Neural cell (in vitro differentiated cells): ENCODE results near the gene DIS3L2. TPM values are rescaled to one million over a fixed set of nuclear protein-coding genes. Genes with fewer than 3 reads are reported as not detected.

Source experiments
- H2AFZ ChIP-seq: fragments of 200-600, 300-800 bp; sonication (generic), shearing (Covaris generic); 2 replicates; pipeline ENCODE4 v1.6.0; 2014; ENCODE audit warnings: low read depth, mild to moderate bottlenecking, antibody characterized with exemption, low read length, moderate library complexity
- H3F3A ChIP-seq: fragments of 200-600 bp; shearing (Covaris generic); 2 replicates; pipeline ENCODE4 v1.6.1; 2016; ENCODE audit warnings: mild to moderate bottlenecking, moderate library complexity, mixed read lengths, antibody characterized with exemption, low read length; ENCODE audit not compliant: insufficient read depth, poor library complexity, severe bottlenecking
- H3K27ac ChIP-seq: fragments of 200-600, 300-800 bp; sonication (generic), shearing (Covaris generic); 2 replicates; pipeline ENCODE4 v1.5.1; 2014; ENCODE audit warnings: mild to moderate bottlenecking, low read length, moderate library complexity
- H3K27me3 ChIP-seq: fragments of 300-800, 200-600 bp; sonication (generic), shearing (Covaris generic); 2 replicates; pipeline ENCODE4 v1.6.0; 2014; ENCODE audit warnings: mild to moderate bottlenecking, low read depth, low read length, moderate library complexity; ENCODE audit not compliant: insufficient read depth
- H3K36me3 ChIP-seq: fragments of 300-800, 200-600 bp; sonication (generic), shearing (Covaris generic); 2 replicates; pipeline ENCODE4 v1.5.1; 2014; ENCODE audit warnings: mild to moderate bottlenecking, antibody characterized with exemption, low read length, moderate library complexity; ENCODE audit not compliant: insufficient read depth
- H3K4me2 ChIP-seq: fragments of 300-800, 200-600 bp; sonication (generic), shearing (Covaris generic); 2 replicates; pipeline ENCODE4 v1.6.0; 2014; ENCODE audit warnings: mild to moderate bottlenecking, low read length
- H3K4me3 ChIP-seq: fragments of 300-800, 200-600 bp; sonication (generic), shearing (Covaris generic); 2 replicates; pipeline ENCODE4 v1.5.1; 2014; ENCODE audit warnings: mild to moderate bottlenecking, low read length, moderate library complexity
- H3K79me2 ChIP-seq: fragments of 200-600 bp; shearing (Covaris generic); replicated peaks from 2 replicates; pipeline ENCODE4 v1.6.0; 2014; ENCODE audit warnings: mild to moderate bottlenecking, low read length, moderate library complexity; ENCODE audit not compliant: insufficient read depth
- H3K9ac ChIP-seq: fragments of 300-800, 200-600 bp; sonication (generic), shearing (Covaris generic); 2 replicates; pipeline ENCODE4 v1.6.1; 2016; ENCODE audit warnings: mild to moderate bottlenecking, low read length, mixed read lengths
- H3K9me2 ChIP-seq: fragments of 200-600 bp; shearing (Covaris generic); 2 replicates; pipeline ENCODE4 v1.6.1; 2016; ENCODE audit warnings: mild to moderate bottlenecking, low read length, mixed read lengths; ENCODE audit not compliant: insufficient read depth
- H3K9me3 ChIP-seq: fragments of 200-600, 300-800 bp; sonication (generic), shearing (Covaris generic); 2 replicates; pipeline ENCODE4 v1.6.1; 2016; ENCODE audit warnings: mild to moderate bottlenecking, mixed run types, low read length, moderate library complexity, mixed read lengths
- H4K20me1 ChIP-seq: fragments of 200-600 bp; shearing (Covaris generic); 2 replicates; pipeline ENCODE4 v1.6.1; 2016; ENCODE audit warnings: mild to moderate bottlenecking, mixed run types; ENCODE audit not compliant: insufficient read depth
- CTCF ChIP-seq: fragments of 450-650 bp; IDR thresholded peaks from 2 replicates; pipeline ENCODE4 v1.5.1; 2014; ENCODE audit warnings: antibody characterized with exemption, mild to moderate bottlenecking, moderate library complexity; ENCODE audit not compliant: poor library complexity, severe bottlenecking
- EP300 ChIP-seq: fragments of 450-650 bp; conservative IDR thresholded peaks from 2 replicates; pipeline ENCODE4 v1.6.1; 2014; ENCODE audit warnings: antibody characterized with exemption, mild to moderate bottlenecking, moderate library complexity; ENCODE audit not compliant: poor library complexity, severe bottlenecking
- EZH2 ChIP-seq: fragments of 200-600, 300-800 bp; shearing (Covaris generic), sonication (generic); IDR thresholded peaks from 2 replicates; pipeline ENCODE4 v1.6.1; 2014; ENCODE audit warnings: antibody characterized with exemption, low read length, borderline replicate concordance, mild to moderate bottlenecking; ENCODE audit not compliant: insufficient read depth, poor library complexity, severe bottlenecking
- MXI1 ChIP-seq: fragments of 450-650 bp; conservative IDR thresholded peaks from 2 replicates; pipeline ENCODE4 v1.6.1; 2014; ENCODE audit warnings: antibody characterized with exemption, mild to moderate bottlenecking; ENCODE audit not compliant: poor library complexity, severe bottlenecking
- POLR2AphosphoS5 ChIP-seq: IDR thresholded peaks from 2 replicates; pipeline ENCODE4 v1.6.1; 2012
- RAD21 ChIP-seq: fragments of 450-650 bp; conservative IDR thresholded peaks from 2 replicates; pipeline ENCODE4 v1.6.1; 2014; ENCODE audit warnings: antibody characterized with exemption, mild to moderate bottlenecking, moderate library complexity
- REST ChIP-seq: IDR thresholded peaks from 2 replicates; pipeline ENCODE4 v1.6.1; 2012; ENCODE audit warnings: borderline replicate concordance
- SMC3 ChIP-seq: fragments of 450-650 bp; conservative IDR thresholded peaks from 2 replicates; pipeline ENCODE4 v1.6.1; 2014; ENCODE audit warnings: antibody characterized with exemption, mild to moderate bottlenecking, moderate library complexity; ENCODE audit not compliant: poor library complexity
- TAF1 ChIP-seq: IDR thresholded peaks from 2 replicates; pipeline ENCODE4 v1.6.1; 2012; ENCODE audit warnings: low read depth
- polyA plus RNA-seq: library from polyadenylated mRNA; depleted of rRNA; stranded (reverse); fragments of >200 nt; gene quantifications from 2 replicates; pipeline ENCODE4 v1.2.3, GENCODE V29; 2014

Gene DIS3L2
- polyA plus RNA-seq, 1 donor from 2014 or later = 20.0 TPM

- Histone ChIP-seq H3K9me2 (no peaks in the 10 kb centered on the region), H3K4me3 (no peak overlapping the region), H4K20me1 (no peaks in the 10 kb centered on the region), H3K27me3 (no peaks in the 10 kb centered on the region), H3K36me3 (no peaks in the 10 kb centered on the region), H3K9me3 (no peaks in the 10 kb centered on the region), H3K27ac (no peak overlapping the region), H3F3A (no peaks in the 10 kb centered on the region), H3K79me2 (no peaks in the 10 kb centered on the region), H2AFZ (no peak overlapping the region), H3K9ac (no peak overlapping the region), H3K4me2 (no peak overlapping the region)
- no peak for TF ChIP-seq MXI1
- no peak for TF ChIP-seq EP300
- TF ChIP-seq POLR2AphosphoS5 = no peak
- no peak for TF ChIP-seq CTCF
- no peak for TF ChIP-seq SMC3
Observed at GRCh38 chr2:232085164-232085563, 123.7 kb downstream of the DIS3L2 start.

GRCh38 chr2:232085826-232086425, 124.4 kb downstream of the DIS3L2 start:
- Histone ChIP-seq H3K9me3 (no peaks in the 10 kb centered on the region), H3K9me2 (no peaks in the 10 kb centered on the region), H3K4me3 (no peak overlapping the region), H2AFZ (no peak overlapping the region), H4K20me1 (no peaks in the 10 kb centered on the region), H3K79me2 (no peaks in the 10 kb centered on the region), H3F3A (no peaks in the 10 kb centered on the region), H3K27me3 (no peaks in the 10 kb centered on the region), H3K27ac (no peak overlapping the region), H3K4me2 (no peak overlapping the region), H3K36me3 (no peaks in the 10 kb centered on the region), H3K9ac (no peak overlapping the region)
- TF ChIP-seq EZH2 = no peak
- no peak for TF ChIP-seq EP300
- no peak for TF ChIP-seq SMC3
- TF ChIP-seq TAF1 = no peak
- no peak for TF ChIP-seq REST
- no peak for TF ChIP-seq POLR2AphosphoS5
- no peak for TF ChIP-seq MXI1
- TF ChIP-seq CTCF = no peak
- no peak for TF ChIP-seq RAD21
